SIG-M5 treated with dmso at 0.1 percent for 504 hours (cell line): ENCODE data around the gene FKBP6.
"Not testable (repeated sequence)": the region's sequence is repeated elsewhere in the genome, so short reads cannot be mapped to it uniquely, and the experiment has no call there.

Experiments
- DNase-seq: peaks from one replicate; lab custom pipeline; 2025; ENCODE audit not compliant: unreplicated experiment; lab: John Stamatoyannopoulos, UW

FKBP6 gene

GRCh38 chr7:73387908-73388414, 60.0 kb downstream of the FKBP6 start:
- no peak for DNase-seq

GRCh38 chr7:73391396-73391795, 63.4 kb downstream of the FKBP6 start:
- no peak for DNase-seq

- DNase-seq = no peak
Observed at GRCh38 chr7:73394422-73394821, 66.5 kb downstream of the FKBP6 start.

GRCh38 chr7:73395538-73396503, 67.9 kb downstream of the FKBP6 start:
- no peak for DNase-seq

- DNase-seq = no peak
Observed at GRCh38 chr7:73397521-73398281, 69.7 kb downstream of the FKBP6 start.

- DNase-seq = peak; percentile 23
Observed at GRCh38 chr7:73399185-73400050, 71.5 kb downstream of the FKBP6 start.

- not testable (repeated sequence) for DNase-seq
Observed at GRCh38 chr7:73404860-73405259, 76.9 kb downstream of the FKBP6 start.
